Activated naive CD4-positive, alpha-beta T cell treated with anti-CD3 and anti-CD28 coated beads, Interleukin-2, amount 10 ng/mL, durations not matched to agents 7 days and 5 days (primary cell): ENCODE data around the gene ZACN.
A peak's percentile ranks its signal among the peaks of the same experiment; 100 is the strongest.
"Not testable (repeated sequence)": the region's sequence is repeated elsewhere in the genome, so short reads cannot be mapped to it uniquely, and the experiment has no call there.

Source experiments
- CTCF ChIA-PET: fragments of 350-600 bp; sonication (Branson Sonifier 250); formaldehyde crosslinking; loops from one replicate; lab custom pipeline; 2021; ENCODE audit warnings: antibody characterized with exemption; lab: Charles Lee
- DNase-seq: peaks from one replicate; pipeline ENCODE4 v3.0.0-alpha.2; 2020
- H3K27ac Mint-ChIP-seq: one replicate; pipeline ENCODE4 v1.8.0; 2021; ENCODE audit warnings: mild to moderate bottlenecking, moderate library complexity, mixed read lengths
- H3K27me3 Mint-ChIP-seq: one replicate; pipeline ENCODE4 v1.8.0; 2021; ENCODE audit warnings: mild to moderate bottlenecking, mixed read lengths
- H3K36me3 Mint-ChIP-seq: one replicate; pipeline ENCODE4 v1.8.0; 2021; ENCODE audit warnings: mixed read lengths
- H3K4me1 Mint-ChIP-seq: one replicate; pipeline ENCODE4 v1.8.0; 2021; ENCODE audit warnings: mixed read lengths
- H3K4me3 Mint-ChIP-seq: one replicate; pipeline ENCODE4 v1.8.0; 2021; ENCODE audit warnings: mild to moderate bottlenecking, moderate library complexity, mixed read lengths
- H3K9me3 Mint-ChIP-seq: one replicate; pipeline ENCODE4 v1.8.0; 2021; ENCODE audit warnings: mixed read lengths

The ZACN gene

GRCh38 chr17:76072148-76072858 lies 6.7 kb upstream of the ZACN start, which contains the start of gene SRP68:
Gene SRP68 (minus strand): TSS chr17:76072517. CDS start chr17:76072491, 26 bp downstream.
- Mint-ChIP-seq H3K9me3 (no peaks in the 10 kb centered on the region), H3K4me3 (peak within 1 kb of the TSS; percentile 95), H3K27me3 (peaks cover 46% of the 10 kb centered on the region), H3K27ac (peak within 1 kb of the TSS; percentile 86), H3K4me1 (peaks cover 59% of the 10 kb centered on the region), H3K36me3 (peaks cover 13% of the 10 kb centered on the region)
- CTCF ChIA-PET, result interaction anchor here (0.5 kb wide), 1 partner anchor 9 kb away, joined by 3 read pairs; no protein-coding TSS in a partner anchor
- DNase-seq, result peak; percentile 90

GRCh38 chr17:76074390-76075363 lies 4.3 kb upstream of the ZACN start, which contains the start of gene GALR2:
Gene GALR2 (plus strand): TSS chr17:76074781. CDS start chr17:76074884, 103 bp downstream.
- peak; percentile 41 for DNase-seq
- peak within 1 kb of the TSS; percentile 29 for H3K27ac Mint-ChIP-seq
- peaks cover 58% of the 10 kb centered on the region for H3K4me1 Mint-ChIP-seq

DNA sequence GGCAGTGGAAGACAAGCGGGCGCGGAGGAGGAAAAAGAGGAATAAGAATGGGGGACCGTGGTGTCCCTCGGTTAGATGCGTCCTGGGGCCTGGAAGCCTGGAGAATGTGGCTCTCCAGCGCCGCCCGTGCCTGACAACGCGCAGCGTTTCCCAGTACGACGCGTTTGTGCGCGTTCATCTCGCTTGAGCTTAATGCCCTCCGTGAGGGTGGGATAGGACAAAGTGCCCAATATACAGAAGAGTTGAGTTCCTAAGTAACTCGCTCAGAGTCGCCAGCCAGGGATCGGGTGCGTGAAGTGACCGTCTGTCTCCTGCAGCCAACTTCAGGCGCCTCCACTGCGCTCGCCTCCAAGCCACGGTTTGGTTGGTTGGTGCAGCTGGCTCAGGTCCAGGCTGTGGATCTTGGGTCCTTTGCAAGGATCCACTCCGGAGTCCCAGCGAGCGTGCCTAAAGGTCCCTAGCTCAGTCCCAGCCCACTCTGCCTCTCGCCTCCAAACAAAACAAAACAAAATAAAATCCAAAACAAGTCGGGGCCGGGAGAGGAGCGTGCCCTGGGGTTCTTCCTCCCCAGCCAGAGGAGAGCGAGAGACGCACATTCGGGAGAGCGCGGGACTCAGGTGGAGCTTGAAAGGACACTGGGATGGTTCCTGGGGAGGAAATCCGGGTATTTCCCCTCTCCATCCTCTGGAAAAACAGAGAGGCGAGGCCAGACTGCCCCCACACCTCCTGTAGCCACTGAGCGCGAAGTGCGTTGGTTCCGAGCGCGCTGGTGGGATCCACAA lies 3.4 kb upstream of the ZACN start:
- Mint-ChIP-seq H3K27me3 (peaks cover 78% of the 10 kb centered on the region), H3K36me3 (peaks cover 5% of the 10 kb centered on the region), H3K4me3 (peak overlapping the region; percentile 59), H3K27ac (peak overlapping the region; percentile 29), H3K9me3 (no peaks in the 10 kb centered on the region), H3K4me1 (peaks cover 50% of the 10 kb centered on the region)
- peak; percentile 34 for DNase-seq
- CTCF ChIA-PET, result interaction anchor here (1.2 to 1.3 kb wide), 2 partner anchors 61 to 63 kb away, joined by 4 to 5 read pairs; no protein-coding TSS in a partner anchor

More at GRCh38 chr17:76074390-76075363, 4.3 kb upstream of the ZACN start, which contains the start of gene GALR2:
- CTCF ChIA-PET, result interaction anchor here (1.2 to 1.3 kb wide), 2 partner anchors 60 to 62 kb away, joined by 4 to 5 read pairs; no protein-coding TSS in a partner anchor
- no peaks in the 10 kb centered on the region for H3K9me3 Mint-ChIP-seq
- H3K36me3 Mint-ChIP-seq, result peaks cover 5% of the 10 kb centered on the region
- H3K4me3 Mint-ChIP-seq, result peak within 1 kb of the TSS; percentile 59
- H3K27me3 Mint-ChIP-seq, result peaks cover 70% of the 10 kb centered on the region

- peak; percentile 32 for DNase-seq
- Mint-ChIP-seq H3K9me3 (no peaks in the 10 kb centered on the region), H3K27ac (no peak overlapping the region), H3K27me3 (peaks cover 85% of the 10 kb centered on the region), H3K4me1 (peaks cover 44% of the 10 kb centered on the region), H3K36me3 (peaks cover 5% of the 10 kb centered on the region), H3K4me3 (peak overlapping the region; percentile 66)
- CTCF ChIA-PET, result interaction anchor here (1.2 to 1.3 kb wide), 2 partner anchors 62 to 64 kb away, joined by 4 to 5 read pairs; no protein-coding TSS in a partner anchor
Measured at GRCh38 chr17:76076146-76076764, 2.7 kb upstream of the ZACN start.

DNA sequence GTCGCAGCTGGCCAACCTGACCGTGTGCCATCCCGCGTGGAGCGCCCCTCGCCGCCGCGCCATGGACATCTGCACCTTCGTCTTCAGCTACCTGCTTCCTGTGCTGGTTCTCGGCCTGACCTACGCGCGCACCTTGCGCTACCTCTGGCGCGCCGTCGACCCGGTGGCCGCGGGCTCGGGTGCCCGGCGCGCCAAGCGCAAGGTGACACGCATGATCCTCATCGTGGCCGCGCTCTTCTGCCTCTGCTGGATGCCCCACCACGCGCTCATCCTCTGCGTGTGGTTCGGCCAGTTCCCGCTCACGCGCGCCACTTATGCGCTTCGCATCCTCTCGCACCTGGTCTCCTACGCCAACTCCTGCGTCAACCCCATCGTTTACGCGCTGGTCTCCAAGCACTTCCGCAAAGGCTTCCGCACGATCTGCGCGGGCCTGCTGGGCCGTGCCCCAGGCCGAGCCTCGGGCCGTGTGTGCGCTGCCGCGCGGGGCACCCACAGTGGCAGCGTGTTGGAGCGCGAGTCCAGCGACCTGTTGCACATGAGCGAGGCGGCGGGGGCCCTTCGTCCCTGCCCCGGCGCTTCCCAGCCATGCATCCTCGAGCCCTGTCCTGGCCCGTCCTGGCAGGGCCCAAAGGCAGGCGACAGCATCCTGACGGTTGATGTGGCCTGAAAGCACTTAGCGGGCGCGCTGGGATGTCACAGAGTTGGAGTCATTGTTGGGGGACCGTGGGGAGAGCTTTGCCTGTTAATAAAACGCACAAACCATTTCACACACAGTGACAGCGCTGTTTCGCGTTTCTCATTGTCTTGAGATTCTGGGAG lies 2.0 kb upstream of the ZACN start:
- CTCF ChIA-PET, result interaction anchor here (1.3 kb wide), 1 partner anchor 222 kb away, joined by 3 read pairs; no protein-coding TSS in a partner anchor
- Mint-ChIP-seq H3K9me3 (no peaks in the 10 kb centered on the region), H3K36me3 (peaks cover 3% of the 10 kb centered on the region), H3K4me1 (peaks cover 39% of the 10 kb centered on the region), H3K4me3 (peak overlapping the region; percentile 66), H3K27me3 (peaks cover 89% of the 10 kb centered on the region), H3K27ac (peak overlapping the region; percentile 58)
- DNase-seq, result peak; percentile 74

DNA sequence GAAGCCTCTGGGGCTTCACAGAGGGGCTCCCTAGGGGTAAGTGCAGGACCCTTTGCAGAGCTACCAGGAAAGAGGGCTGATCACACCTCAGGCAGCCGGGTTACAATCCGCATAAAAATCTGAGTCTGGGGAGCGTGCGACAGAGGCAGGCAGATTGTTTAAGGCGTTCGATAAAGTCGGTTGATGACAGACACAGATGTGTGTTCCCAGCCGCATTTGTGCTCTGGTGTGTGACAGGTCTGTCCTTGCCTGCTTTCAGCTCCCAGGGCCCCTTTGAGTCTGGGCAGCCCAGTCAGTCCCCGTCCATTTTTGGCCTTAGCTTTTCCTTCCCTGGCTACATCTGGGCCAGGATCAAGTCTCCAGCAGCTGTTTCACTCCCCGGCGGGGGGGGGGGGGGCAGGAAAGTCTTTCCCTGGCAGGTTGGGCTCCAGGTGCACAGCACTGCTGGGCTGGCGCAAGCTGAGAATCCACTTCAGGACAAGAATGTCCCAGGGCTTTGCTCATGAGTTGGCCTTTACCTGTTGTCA lies 1.3 kb upstream of the ZACN start:
- CTCF ChIA-PET, result interaction anchor here (1.3 kb wide), 1 partner anchor 221 kb away, joined by 3 read pairs; no protein-coding TSS in a partner anchor
- DNase-seq, result no peak
- peaks cover 88% of the 10 kb centered on the region for H3K27me3 Mint-ChIP-seq
- peaks cover 3% of the 10 kb centered on the region for H3K36me3 Mint-ChIP-seq
- H3K9me3 Mint-ChIP-seq, result no peaks in the 10 kb centered on the region
- no peak overlapping the region for H3K27ac Mint-ChIP-seq
- peaks cover 37% of the 10 kb centered on the region for H3K4me1 Mint-ChIP-seq
- H3K4me3 Mint-ChIP-seq, result no peak overlapping the region

DNA sequence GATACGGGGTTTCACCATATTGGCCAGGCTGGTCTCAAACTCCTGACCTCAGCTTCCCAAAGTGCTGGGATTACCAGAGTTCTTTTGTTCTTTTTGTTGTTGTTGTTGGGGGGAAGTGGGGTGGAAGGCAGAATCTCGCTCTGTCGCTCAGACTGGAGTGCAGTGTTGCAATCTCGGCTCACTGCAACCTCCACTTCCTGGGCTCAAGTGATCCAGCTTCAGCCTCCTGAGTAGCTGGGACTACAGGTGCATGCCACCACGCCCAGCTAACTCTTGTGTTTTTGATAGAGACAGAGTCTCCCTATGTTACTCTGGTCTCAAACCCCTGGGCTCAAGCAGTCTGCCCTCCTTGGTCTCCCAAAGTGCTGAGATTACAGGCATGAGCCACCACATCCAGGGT lies 612 bp upstream of the ZACN start:
- not testable (repeated sequence) for H3K27ac Mint-ChIP-seq, DNase-seq, H3K36me3 Mint-ChIP-seq

GRCh38 chr17:76079535-76079955 lies 563 bp downstream of the ZACN start:
- no peak overlapping the region for H3K27ac Mint-ChIP-seq
- CTCF ChIA-PET, result interaction anchor here (1.2 to 1.5 kb wide), 2 partner anchors 65 to 200 kb away, joined by 5 to 6 read pairs; no protein-coding TSS in a partner anchor
- no peaks in the 10 kb centered on the region for H3K9me3 Mint-ChIP-seq
- peaks cover 29% of the 10 kb centered on the region for H3K4me1 Mint-ChIP-seq
- H3K36me3 Mint-ChIP-seq, result peaks cover 11% of the 10 kb centered on the region
- no peak overlapping the region for H3K4me3 Mint-ChIP-seq
- H3K27me3 Mint-ChIP-seq, result peaks cover 71% of the 10 kb centered on the region
- DNase-seq, result no peak

More for the DNA sequence above, 612 bp upstream of the ZACN start:
- H3K4me3 Mint-ChIP-seq, H3K9me3 Mint-ChIP-seq: not testable (repeated sequence)
- CTCF ChIA-PET, result interaction anchor here (0.6 to 1.5 kb wide), 3 partner anchors 25 to 221 kb away, joined by 3 to 5 read pairs (median 3); no protein-coding TSS in a partner anchor
- H3K27me3 Mint-ChIP-seq, result peaks cover 83% of the 10 kb centered on the region
- peaks cover 33% of the 10 kb centered on the region for H3K4me1 Mint-ChIP-seq

GRCh38 chr17:76079956-76080767 lies 1.2 kb downstream of the ZACN start:
- DNase-seq, result peak; percentile 27
- no peak overlapping the region for H3K4me3 Mint-ChIP-seq
- peaks cover 65% of the 10 kb centered on the region for H3K27me3 Mint-ChIP-seq
- no peak overlapping the region for H3K27ac Mint-ChIP-seq
- peaks cover 11% of the 10 kb centered on the region for H3K36me3 Mint-ChIP-seq
- H3K9me3 Mint-ChIP-seq, result no peaks in the 10 kb centered on the region
- peaks cover 25% of the 10 kb centered on the region for H3K4me1 Mint-ChIP-seq
- CTCF ChIA-PET, result interaction anchor here (1.2 kb wide), 1 partner anchor 66 kb away, joined by 6 read pairs; no protein-coding TSS in a partner anchor

DNA sequence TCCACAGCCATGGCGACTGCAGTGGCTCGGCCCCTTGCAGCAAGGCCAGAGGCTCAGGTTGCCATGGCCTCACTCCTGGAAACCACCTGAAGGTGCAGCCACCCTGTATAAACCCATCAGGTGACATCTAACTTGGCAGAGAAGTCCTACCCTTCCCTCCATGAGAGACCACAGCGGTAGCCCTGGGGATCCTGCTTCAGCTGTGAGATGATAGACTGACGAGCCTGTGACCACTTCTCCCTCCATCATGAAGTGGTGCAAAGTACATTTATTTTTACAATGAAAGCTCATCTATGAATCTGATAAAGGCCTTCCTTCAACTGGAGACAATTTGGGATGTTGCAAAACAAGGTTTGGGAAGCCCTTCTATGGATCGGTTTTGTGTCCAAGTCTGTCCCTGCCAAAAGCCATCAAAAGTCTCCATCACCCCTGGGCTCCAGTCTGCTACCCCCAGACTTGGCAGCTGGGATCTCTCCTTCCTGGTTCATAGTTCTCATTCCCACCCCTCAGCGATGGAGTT lies 1.8 kb downstream of the ZACN start:
- Mint-ChIP-seq H3K36me3 (peaks cover 14% of the 10 kb centered on the region), H3K4me3 (no peak overlapping the region), H3K27me3 (peaks cover 58% of the 10 kb centered on the region), H3K4me1 (peaks cover 18% of the 10 kb centered on the region), H3K27ac (no peak overlapping the region), H3K9me3 (no peaks in the 10 kb centered on the region)
- DNase-seq, result no peak
- CTCF ChIA-PET, result interaction anchor here (1.2 kb wide), 1 partner anchor 67 kb away, joined by 6 read pairs; no protein-coding TSS in a partner anchor
